GM12878 (cell line): ENCODE results near the gene MTHFS. TPM values are rescaled to one million over a fixed set of nuclear protein-coding genes. Genes with fewer than 3 reads are reported as not detected.
A peak's percentile ranks its signal among the peaks of the same experiment; 100 is the strongest.

Experiments
- ATF3 ChIP-seq: IDR thresholded peaks from 2 replicates; pipeline ENCODE4 v1.6.1; 2011; ENCODE audit warnings: low read depth, mild to moderate bottlenecking, low read length, moderate library complexity, borderline replicate concordance; ENCODE audit errors: extremely low read depth
- BHLHE40 ChIP-seq, 2 experiments: fragments of 450-650 bp in 1 of 2; IDR thresholded peaks; 2 replicates each; pipeline ENCODE4 v1.6.1; 2011 to 2017; ENCODE audit warnings: low read depth in 2 of 2, borderline replicate concordance in 1 of 2, improper control_type of control experiment in 1 of 2, low read length in 1 of 2, mild to moderate bottlenecking in 1 of 2
- ESRRA ChIP-seq: IDR thresholded peaks from 2 replicates; pipeline ENCODE4 v1.6.1; 2012; ENCODE audit warnings: mild to moderate bottlenecking, low read length, improper control_type of control experiment
- ETV6 ChIP-seq, 2 experiments: fragments of 450-650 bp in 1 of 2; IDR thresholded peaks in 1 of 2; conservative IDR thresholded peaks in 1 of 2; 2 replicates each; pipeline ENCODE4 v1.6.1; 2014; ENCODE audit warnings: antibody characterized with exemption in 1 of 2, borderline replicate concordance in 1 of 2, low read depth in 1 of 2, mild to moderate bottlenecking in 1 of 2, moderate library complexity in 1 of 2
- FOXM1 ChIP-seq: IDR thresholded peaks from 2 replicates; pipeline ENCODE4 v1.6.1; 2012; ENCODE audit warnings: low read depth, mild to moderate bottlenecking, inconsistent platforms, low read length, moderate library complexity
- HDAC2 ChIP-seq: fragments of 200-600 bp; sonication (generic); IDR thresholded peaks from 2 replicates; pipeline ENCODE4 v1.6.1; 2017
- HDAC6 ChIP-seq: fragments of 200-600 bp; sonication (generic); IDR thresholded peaks from one replicate; pipeline ENCODE4 v1.8.0; 2017; ENCODE audit warnings: antibody characterized with exemption; ENCODE audit not compliant: unreplicated experiment
- IKZF1 ChIP-seq: fragments of 450-650 bp; conservative IDR thresholded peaks from 2 replicates; pipeline ENCODE4 v1.6.1; 2017; ENCODE audit warnings: antibody characterized with exemption, mild to moderate bottlenecking
- JUNB ChIP-seq: IDR thresholded peaks from 2 replicates; pipeline ENCODE4 v1.6.1; 2016; ENCODE audit warnings: antibody characterized with exemption, mild to moderate bottlenecking
- KDM1A ChIP-seq: fragments of 200-600 bp; sonication (generic); IDR thresholded peaks from 2 replicates; pipeline ENCODE4 v1.6.1; 2016; ENCODE audit warnings: borderline replicate concordance
- MEF2B ChIP-seq: fragments of 450-650 bp; IDR thresholded peaks from 2 replicates; pipeline ENCODE4 v1.6.1; 2018; ENCODE audit warnings: mild to moderate bottlenecking, moderate library complexity; ENCODE audit not compliant: partially characterized antibody, poor library complexity, severe bottlenecking
- MLLT1 ChIP-seq: fragments of 450-650 bp; IDR thresholded peaks from 2 replicates; pipeline ENCODE4 v1.6.1; 2016; ENCODE audit warnings: mild to moderate bottlenecking
- NFIC ChIP-seq: IDR thresholded peaks from 2 replicates; pipeline ENCODE4 v1.6.1; 2012; ENCODE audit warnings: low read depth, mild to moderate bottlenecking, inconsistent platforms, low read length, moderate library complexity
- NR2C2 ChIP-seq: IDR thresholded peaks from 2 replicates; pipeline ENCODE4 v1.6.1; 2011; ENCODE audit warnings: borderline replicate concordance, low read depth; ENCODE audit not compliant: control insufficient read depth, insufficient read length
- PBX3 ChIP-seq: IDR thresholded peaks from 2 replicates; pipeline ENCODE4 v1.6.1; 2011; ENCODE audit warnings: mild to moderate bottlenecking, low read depth, low read length, moderate library complexity; ENCODE audit not compliant: insufficient replicate concordance
- POU2F2 ChIP-seq: IDR thresholded peaks from 3 replicates; pipeline ENCODE4 v1.6.1; 2011; ENCODE audit warnings: low read depth, mild to moderate bottlenecking, low read length, borderline replicate concordance
- STAT3 ChIP-seq: IDR thresholded peaks from 2 replicates; pipeline ENCODE4 v1.6.1; 2011; ENCODE audit warnings: low read depth, low read length, improper control_type of control experiment
- ZNF207 ChIP-seq: fragments of 450-650 bp; IDR thresholded peaks from 2 replicates; pipeline ENCODE4 v1.6.1; 2014; ENCODE audit warnings: antibody characterized with exemption, mild to moderate bottlenecking, borderline replicate concordance
- ZNF274 ChIP-seq: IDR thresholded peaks from one replicate; pipeline ENCODE4 v1.8.0; 2011; ENCODE audit not compliant: insufficient read length, insufficient read depth
- ZNF384 ChIP-seq: IDR thresholded peaks from 2 replicates; pipeline ENCODE4 v1.6.1; 2012; ENCODE audit warnings: low read depth, mild to moderate bottlenecking, low read length, improper control_type of control experiment, borderline replicate concordance
- polyA plus RNA-seq, 11 experiments: library from polyadenylated mRNA; depleted of rRNA in 4 of 11; unstranded in 6 of 11; stranded (reverse) in 5 of 11; fragments of >200 nt; fragmentation: Nextera tagmentation in 4 of 11; fragmentation: Illumina TruSeq in 1 of 11; extraction: Ambion mirVana in 4 of 11; extraction: Trizol in 1 of 11; gene quantifications; 1 replicate in 1 of 11; 2 replicates in 10 of 11; pipeline versions ENCODE4 v1.2.1 to v1.2.3, GENCODE V29; 2011 to 2016; ENCODE audit warnings: inconsistent platforms in 2 of 11, missing spikeins in 2 of 11, low read depth in 1 of 11
- total RNA-seq, 4 experiments: library from RNA; depleted of rRNA in 3 of 4; stranded (reverse); fragments of >200 nt in 3 of 4; fragmentation: Illumina TruSeq in 1 of 4; extraction: Trizol in 1 of 4; gene quantifications; 2 replicates each; pipeline versions ENCODE4 v1.2.1 to v1.2.3, GENCODE V29; 2013 to 2021
- TF ChIP-seq, protein P1 (sequence below): fragments of 450-650 bp; IDR thresholded peaks from 2 replicates; pipeline ENCODE4 v1.6.1; 2017; ENCODE audit warnings: low read depth, mild to moderate bottlenecking, moderate library complexity
- TF ChIP-seq, protein P2 (sequence below), 3 experiments: IDR thresholded peaks in 2 of 3; conservative IDR thresholded peaks in 1 of 3; 2 replicates each; pipeline ENCODE4 v1.5.1; 2011; ENCODE audit warnings: low read depth in 3 of 3, low read length in 3 of 3, mild to moderate bottlenecking in 3 of 3, control low read depth in 2 of 3, moderate library complexity in 2 of 3, inconsistent platforms in 1 of 3, mixed read lengths in 1 of 3; ENCODE audit not compliant: control insufficient read depth in 2 of 3, insufficient read depth in 1 of 3; ENCODE audit errors: extremely low read depth in 1 of 3

MTHFS gene
- total and polyA plus RNA-seq, 10 of the 15 experiments (the other 5 are each of a cell fraction or from before 2014, with no cell fraction given), result 14.0 to 81.9 (median 31.8) TPM

DNA sequence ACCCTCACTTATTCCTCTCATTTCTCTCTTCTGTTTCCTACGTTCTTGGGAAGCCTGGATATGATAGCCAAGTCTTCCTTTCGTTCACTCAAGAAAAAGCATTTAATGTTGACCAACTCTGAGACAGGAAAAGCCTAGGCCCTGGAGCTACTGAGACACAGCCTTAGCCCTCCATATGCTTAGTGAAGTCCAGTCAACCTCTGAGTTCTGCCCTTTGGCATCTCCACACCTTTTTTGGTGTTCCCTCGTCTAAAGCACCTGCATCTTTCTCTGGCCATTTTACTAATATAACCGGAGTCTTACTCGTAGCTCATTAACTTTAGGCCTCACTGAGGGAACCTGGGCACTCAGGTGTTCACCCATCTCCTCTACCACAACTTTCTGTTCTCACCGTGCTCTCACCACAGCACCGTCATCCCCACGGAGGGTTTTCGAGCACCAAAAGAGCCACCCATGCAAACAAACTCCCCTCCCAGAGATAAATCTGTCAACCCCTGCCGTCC, 632 bp downstream of the MTHFS start (continued):
- TF ChIP-seq, protein P1, sequence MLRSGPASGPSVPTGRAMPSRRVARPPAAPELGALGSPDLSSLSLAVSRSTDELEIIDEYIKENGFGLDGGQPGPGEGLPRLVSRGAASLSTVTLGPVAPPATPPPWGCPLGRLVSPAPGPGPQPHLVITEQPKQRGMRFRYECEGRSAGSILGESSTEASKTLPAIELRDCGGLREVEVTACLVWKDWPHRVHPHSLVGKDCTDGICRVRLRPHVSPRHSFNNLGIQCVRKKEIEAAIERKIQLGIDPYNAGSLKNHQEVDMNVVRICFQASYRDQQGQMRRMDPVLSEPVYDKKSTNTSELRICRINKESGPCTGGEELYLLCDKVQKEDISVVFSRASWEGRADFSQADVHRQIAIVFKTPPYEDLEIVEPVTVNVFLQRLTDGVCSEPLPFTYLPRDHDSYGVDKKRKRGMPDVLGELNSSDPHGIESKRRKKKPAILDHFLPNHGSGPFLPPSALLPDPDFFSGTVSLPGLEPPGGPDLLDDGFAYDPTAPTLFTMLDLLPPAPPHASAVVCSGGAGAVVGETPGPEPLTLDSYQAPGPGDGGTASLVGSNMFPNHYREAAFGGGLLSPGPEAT, result peak; percentile 38; the same call in 1 of the 2 replicates
- TF ChIP-seq BHLHE40 (IDR thresholded peaks at IDR 0.05; ENCODE audit: borderline replicate concordance in 1 of 2, low read depth in 2 of 2, low read length in 1 of 2) (no peak), MEF2B (peak; percentile 18), ZNF384 (no peak), ZNF274 (no peak), NR2C2 (no peak), ESRRA (no peak), MLLT1 (peak; percentile 59), IKZF1 (no peak), STAT3 (no peak), HDAC6 (no peak), FOXM1 (no peak), HDAC2 (no peak), KDM1A (no peak), PBX3 (no peak), JUNB (no peak), POU2F2 (no peak), NFIC (no peak; the same call in 1 of the 2 replicates), ETV6 (conservative IDR thresholded peaks at IDR 0.05 in 1 of 2, IDR thresholded peaks at IDR 0.05 in 1 of 2; ENCODE audit: borderline replicate concordance in 1 of 2, low read depth in 1 of 2) (no peak), ZNF207 (no peak), ATF3 (no peak)
- TF ChIP-seq, protein P2, sequence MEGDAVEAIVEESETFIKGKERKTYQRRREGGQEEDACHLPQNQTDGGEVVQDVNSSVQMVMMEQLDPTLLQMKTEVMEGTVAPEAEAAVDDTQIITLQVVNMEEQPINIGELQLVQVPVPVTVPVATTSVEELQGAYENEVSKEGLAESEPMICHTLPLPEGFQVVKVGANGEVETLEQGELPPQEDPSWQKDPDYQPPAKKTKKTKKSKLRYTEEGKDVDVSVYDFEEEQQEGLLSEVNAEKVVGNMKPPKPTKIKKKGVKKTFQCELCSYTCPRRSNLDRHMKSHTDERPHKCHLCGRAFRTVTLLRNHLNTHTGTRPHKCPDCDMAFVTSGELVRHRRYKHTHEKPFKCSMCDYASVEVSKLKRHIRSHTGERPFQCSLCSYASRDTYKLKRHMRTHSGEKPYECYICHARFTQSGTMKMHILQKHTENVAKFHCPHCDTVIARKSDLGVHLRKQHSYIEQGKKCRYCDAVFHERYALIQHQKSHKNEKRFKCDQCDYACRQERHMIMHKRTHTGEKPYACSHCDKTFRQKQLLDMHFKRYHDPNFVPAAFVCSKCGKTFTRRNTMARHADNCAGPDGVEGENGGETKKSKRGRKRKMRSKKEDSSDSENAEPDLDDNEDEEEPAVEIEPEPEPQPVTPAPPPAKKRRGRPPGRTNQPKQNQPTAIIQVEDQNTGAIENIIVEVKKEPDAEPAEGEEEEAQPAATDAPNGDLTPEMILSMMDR (IDR thresholded peaks at IDR 0.05 in 2 of 3, conservative IDR thresholded peaks at IDR 0.05 in 1 of 3; ENCODE audit: control insufficient read depth in 2 of 3, extremely low read depth in 1 of 3, insufficient read depth in 1 of 3, low read depth in 3 of 3, low read length in 3 of 3), result no peak
